Measurements from ENCODE around the gene DEAF1. TPM values are rescaled to one million over a fixed set of nuclear protein-coding genes. Genes with fewer than 3 reads are reported as not detected.

DEAF1 gene
- total and polyA plus RNA-seq, 10 of the 15 experiments (the other 5 are each of a cell fraction or from before 2014, with no cell fraction given) = 0.68 to 51.3 (median 25.9) TPM

GRCh38 chr11:699753-700152 lies 4.7 kb upstream of the DEAF1 start:
- FAIRE-seq (no peak), DNase-seq (ENCODE audit: low read depth, low spot score) (no peak), ATAC-seq (no peak)
- Histone ChIP-seq H3K9ac (ENCODE audit: control insufficient read depth, insufficient read depth, low read length) (no peak overlapping the region), H2AFZ (ENCODE audit: control insufficient read depth, low read depth, low read length) (no peak overlapping the region), H3K27ac (ENCODE audit: control insufficient read depth, insufficient read depth) (no peak overlapping the region), H3K36me3 (ENCODE audit: control insufficient read depth in 2 of 2, insufficient read depth in 2 of 2, low read length in 1 of 2) (peaks cover 0 to 5% of the 10 kb centered on the region in 2 experiments; a peak in 2 of 4 replicates), H3K27me3 (replicated peaks in 1 of 2; ENCODE audit: control insufficient read depth in 2 of 2, insufficient read depth in 2 of 2, low read length in 1 of 2) (no peaks in the 10 kb centered on the region), H3K4me2 (ENCODE audit: control insufficient read depth, insufficient read depth) (no peak overlapping the region), H3K4me1 (ENCODE audit: control insufficient read depth, insufficient read depth, low read length) (peaks cover 8% of the 10 kb centered on the region), H3K79me2 (ENCODE audit: control insufficient read depth, insufficient read depth, low read length) (peaks cover 11% of the 10 kb centered on the region), H3K4me3 (no peak overlapping the region), H4K20me1 (ENCODE audit: control insufficient read depth, insufficient read depth) (no peaks in the 10 kb centered on the region), H3K9me3 (replicated peaks; ENCODE audit: control insufficient read depth, insufficient read depth, low read length) (no peaks in the 10 kb centered on the region)
- intact Hi-C loops (cut with micrococcal nuclease; ENCODE audit: unreplicated experiment) = no loop called here
- ChIA-PET SMC1A (ENCODE audit: uncharacterized antibody, unreplicated experiment) (interaction anchor here (0.8 to 1.3 kb wide), 2 partner anchors 22 to 26 kb away, joined by 3 read pairs; no protein-coding TSS in a partner anchor), RAD21 (ENCODE audit: unreplicated experiment) (no interaction called here), CTCF (no interaction called here), POLR2A (interaction anchor here (0.5 to 1.1 kb wide), 2 partner anchors 17 to 26 kb away, joined by 3 to 4 read pairs; no protein-coding TSS in a partner anchor)
- 100% methylated on average over 1 of the region's 1 CpG for WGBS (ENCODE audit: insufficient coverage, insufficient replicate concordance, low lambda C conversion rate, missing lambda C conversion rate)
- BruUV-seq (replicated peaks) = no TSS peak
- in situ Hi-C loops (cut with MboI) = no loop called here
- TF ChIP-seq HCFC1 (IDR thresholded peaks at IDR 0.05; ENCODE audit: low read length) (no peak), MTA3 (IDR thresholded peaks at IDR 0.05; ENCODE audit: borderline replicate concordance, low read length) (no peak), YBX1 (IDR thresholded peaks at IDR 0.05) (no peak), NRF1 (conservative IDR thresholded peaks at IDR 0.05; ENCODE audit: low read depth, low read length) (no peak), POLR2AphosphoS2 (IDR thresholded peaks at IDR 0.05; ENCODE audit: low read depth, low read length) (no peak), NR2C1 (IDR thresholded peaks at IDR 0.05) (no peak), NKRF (conservative IDR thresholded peaks at IDR 0.05) (no peak), SRF (IDR thresholded peaks at IDR 0.05; ENCODE audit: low read depth in 2 of 2, low read length in 2 of 2) (no peak)
- TF ChIP-seq, protein P1, sequence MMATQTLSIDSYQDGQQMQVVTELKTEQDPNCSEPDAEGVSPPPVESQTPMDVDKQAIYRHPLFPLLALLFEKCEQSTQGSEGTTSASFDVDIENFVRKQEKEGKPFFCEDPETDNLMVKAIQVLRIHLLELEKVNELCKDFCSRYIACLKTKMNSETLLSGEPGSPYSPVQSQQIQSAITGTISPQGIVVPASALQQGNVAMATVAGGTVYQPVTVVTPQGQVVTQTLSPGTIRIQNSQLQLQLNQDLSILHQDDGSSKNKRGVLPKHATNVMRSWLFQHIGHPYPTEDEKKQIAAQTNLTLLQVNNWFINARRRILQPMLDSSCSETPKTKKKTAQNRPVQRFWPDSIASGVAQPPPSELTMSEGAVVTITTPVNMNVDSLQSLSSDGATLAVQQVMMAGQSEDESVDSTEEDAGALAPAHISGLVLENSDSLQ (IDR thresholded peaks at IDR 0.05) = no peak

All from GM12878 (cell line).